Lower leg skin (tissue), 4 donors: ENCODE data around the gene NR6A1. TPM values are rescaled to one million over a fixed set of nuclear protein-coding genes. Genes with fewer than 3 reads are reported as not detected.

ENCODE experiments used
- DNase-seq, 2 donors: peaks; one replicate each; pipeline ENCODE4 v3.0.0-alpha.2; 2019; ENCODE audit warnings: low spot score in 2 of 2
- H3K4me3 ChIP-seq: fragments of 200-600 bp; sonication (generic); 2 replicates; pipeline ENCODE4 v1.5.1; 2017; ENCODE audit warnings: mild to moderate bottlenecking, low read depth; ENCODE audit not compliant: poor library complexity, severe bottlenecking
- CTCF ChIP-seq, 3 donors: fragments of 450-650 bp; IDR thresholded peaks; one replicate each; pipeline ENCODE4 v1.5.1; 2016; ENCODE audit warnings: antibody characterized with exemption in 3 of 3, mild to moderate bottlenecking in 3 of 3, moderate library complexity in 2 of 3
- POLR2A ChIP-seq, 2 donors: fragments of 450-650 bp; IDR thresholded peaks; one replicate each; pipeline ENCODE4 v1.6.1; 2016 to 2017; ENCODE audit warnings: antibody characterized with exemption in 2 of 2, mild to moderate bottlenecking in 1 of 2, moderate library complexity in 1 of 2
- WGBS, 2 donors: methylation state at CpG; one replicate each; pipeline ENCODE4 v1.1.5; 2018; 5-methylcytosine and 5-hydroxymethylcytosine counted together
- intact Hi-C: fragments of 100-400 bp; cut with DNase I; formaldehyde crosslinking; loops from one replicate; pipeline ENCODE4 v1.15.0; 2023; ENCODE audit warnings: low total_unique reads
- total RNA-seq, 4 donors: library from RNA; depleted of rRNA; stranded (reverse); fragments of >200 nt; gene quantifications; one replicate each; pipeline ENCODE4 v1.1.0, GENCODE V29; 2016

Gene NR6A1
- total RNA-seq, 4 donors from 2014 or later, result 3.0 to 4.9 (median 3.8) TPM

- peak in 1 of 2 donors; percentile 61 for DNase-seq
- H3K4me3 ChIP-seq, result no peak overlapping the region
- 15 to 31% methylated on average over 15 of the region's 15 CpGs for WGBS, 2 donors
- intact Hi-C loops, result no loop called here
- no peak for TF ChIP-seq POLR2A (IDR thresholded peaks at IDR 0.05)
- TF ChIP-seq CTCF (IDR thresholded peaks at IDR 0.05), result no peak
Measured at GRCh38 chr9:124800306-124801259, 29.5 kb upstream of the NR6A1 start.

GRCh38 chr9:124799274-124800006 lies 28.3 kb upstream of the NR6A1 start:
- H3K4me3 ChIP-seq, result no peak overlapping the region
- WGBS, 2 donors, result 67 to 74% methylated on average over 13 of the region's 13 CpGs
- no peak for DNase-seq
- intact Hi-C loops, result no loop called here
- TF ChIP-seq POLR2A (IDR thresholded peaks at IDR 0.05) (no peak), CTCF (IDR thresholded peaks at IDR 0.05) (no peak)

- TF ChIP-seq POLR2A (IDR thresholded peaks at IDR 0.05), result no peak
- no peak for TF ChIP-seq CTCF (IDR thresholded peaks at IDR 0.05)
- DNase-seq, result no peak
- intact Hi-C loops, result no loop called here
- WGBS, 2 donors, result 29 to 56% methylated on average over 10 of the region's 10 CpGs
- H3K4me3 ChIP-seq, result no peak overlapping the region
Measured at GRCh38 chr9:124797343-124798103, 26.4 kb upstream of the NR6A1 start.

GRCh38 chr9:124795881-124796431 lies 24.8 kb upstream of the NR6A1 start:
- no peak overlapping the region for H3K4me3 ChIP-seq
- intact Hi-C loops, result no loop called here
- DNase-seq, result no peak
- WGBS, 2 donors, result 42 to 56% methylated on average over 2 to 9 of the region's 9 CpGs
- no peak for TF ChIP-seq POLR2A (IDR thresholded peaks at IDR 0.05)
- TF ChIP-seq CTCF (IDR thresholded peaks at IDR 0.05), result no peak

- 83 to 87% methylated on average over 11 of the region's 11 CpGs for WGBS, 2 donors
- TF ChIP-seq POLR2A (IDR thresholded peaks at IDR 0.05) (no peak), CTCF (IDR thresholded peaks at IDR 0.05) (no peak)
- no peak for DNase-seq
- intact Hi-C loops, result no loop called here
- no peak overlapping the region for H3K4me3 ChIP-seq
Measured at GRCh38 chr9:124794902-124795491, 23.9 kb upstream of the NR6A1 start.
